GM19240 (cell line): ENCODE results near the gene TRAPPC12.
"Not testable (repeated sequence)": the region's sequence is repeated elsewhere in the genome, so short reads cannot be mapped to it uniquely, and the experiment has no call there.

Experiments
- DNase-seq: peaks from one replicate; pipeline ENCODE4 v3.0.0; 2011; ENCODE audit warnings: low spot score; ENCODE audit not compliant: insufficient read length

The TRAPPC12 gene

DNA sequence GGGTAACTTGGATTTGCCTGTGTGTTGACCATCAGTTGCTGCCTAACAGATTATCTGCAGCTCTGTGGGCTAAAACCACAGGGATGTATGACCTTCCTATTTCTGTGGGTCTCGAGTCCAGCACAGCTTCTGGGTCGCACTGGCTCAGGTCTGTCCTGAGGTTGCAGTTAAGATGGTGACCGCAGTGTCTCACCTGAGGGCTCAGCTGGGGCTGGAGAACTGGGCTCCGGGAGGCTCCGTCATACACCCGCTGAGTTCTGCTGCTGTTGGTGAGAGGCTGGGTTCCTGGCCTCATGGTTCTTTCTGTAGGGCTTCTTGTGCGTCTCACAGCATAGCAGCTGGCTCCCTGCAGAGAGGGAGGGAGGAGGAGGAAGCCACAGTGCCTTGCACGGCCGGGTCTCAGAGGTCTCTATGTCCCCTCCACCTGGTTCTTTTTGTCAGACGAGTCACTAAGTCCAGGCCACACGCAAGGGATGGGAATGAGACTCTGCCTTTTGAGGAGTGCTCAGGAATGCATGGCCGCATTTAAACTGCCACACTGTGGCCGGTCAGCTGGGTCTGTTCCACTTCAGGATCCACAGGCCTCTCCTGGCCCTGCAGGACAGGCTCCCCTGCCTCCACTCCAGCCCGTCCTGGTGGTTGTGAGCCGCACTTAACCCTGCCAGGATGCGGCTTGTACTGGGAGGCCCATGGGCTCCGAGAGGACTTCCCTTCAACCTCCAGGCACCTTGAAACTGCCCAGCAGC, 72.6 kb downstream of the TRAPPC12 start:
- DNase-seq: no peak

DNA sequence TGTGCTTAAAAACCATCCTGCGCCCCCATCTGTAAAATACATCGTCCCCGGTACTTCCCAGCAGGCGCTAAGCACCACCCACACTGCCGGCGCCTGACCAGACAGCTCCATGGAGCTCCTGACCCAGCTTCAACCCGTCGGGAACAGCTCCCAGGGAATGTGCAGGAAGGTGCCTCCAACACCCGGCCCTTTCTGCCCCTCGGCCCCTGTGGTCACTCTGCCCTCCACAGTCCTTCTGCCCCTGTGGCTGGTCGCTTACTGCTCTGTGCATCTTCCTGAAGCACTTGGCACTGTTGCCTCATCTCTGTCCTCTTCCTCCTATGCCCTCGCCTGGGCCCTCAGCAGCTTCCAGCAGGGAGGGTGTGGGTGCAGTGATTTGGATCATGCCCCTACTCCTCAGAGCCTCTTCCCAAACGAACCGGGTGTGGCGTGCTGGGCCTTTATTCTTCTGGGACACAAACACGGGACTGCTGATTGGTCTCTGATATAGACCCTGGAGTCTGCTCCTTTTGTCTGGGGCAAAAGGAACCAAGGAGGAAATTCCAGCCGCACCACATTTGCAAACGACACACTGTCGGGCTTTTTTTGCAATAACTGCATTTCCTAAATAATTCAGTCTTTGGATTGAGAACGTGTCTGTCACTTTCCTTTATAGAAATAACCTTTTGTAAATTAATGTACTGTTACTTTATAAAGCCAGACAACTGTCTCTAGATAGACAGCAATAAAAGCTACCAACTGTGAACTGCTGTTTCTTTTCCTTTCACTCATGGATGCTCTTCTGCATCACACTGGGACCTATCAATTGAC, 73.9 kb downstream of the TRAPPC12 start:
- DNase-seq: no peak

DNA sequence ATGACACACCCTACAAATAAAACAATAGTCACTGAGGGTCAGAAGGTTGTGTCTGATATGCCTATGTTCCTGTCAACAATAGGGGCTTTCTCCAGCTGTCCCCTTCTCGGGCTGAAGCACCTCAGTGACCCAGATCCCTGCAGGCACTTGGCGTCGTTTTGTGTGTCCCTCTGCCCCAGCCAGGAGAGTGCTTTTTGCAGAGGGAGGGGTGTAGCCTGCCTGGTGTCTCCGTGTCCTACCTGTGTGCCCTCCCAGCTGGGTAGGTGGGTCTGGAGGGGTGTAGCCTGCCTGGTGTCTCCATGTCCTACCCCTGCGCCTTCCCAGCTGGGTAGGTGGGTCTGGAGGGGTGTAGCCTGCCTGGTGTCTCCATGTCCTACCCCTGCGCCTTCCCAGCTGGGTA, 74.5 kb downstream of the TRAPPC12 start:
- not testable (repeated sequence) for DNase-seq

DNA sequence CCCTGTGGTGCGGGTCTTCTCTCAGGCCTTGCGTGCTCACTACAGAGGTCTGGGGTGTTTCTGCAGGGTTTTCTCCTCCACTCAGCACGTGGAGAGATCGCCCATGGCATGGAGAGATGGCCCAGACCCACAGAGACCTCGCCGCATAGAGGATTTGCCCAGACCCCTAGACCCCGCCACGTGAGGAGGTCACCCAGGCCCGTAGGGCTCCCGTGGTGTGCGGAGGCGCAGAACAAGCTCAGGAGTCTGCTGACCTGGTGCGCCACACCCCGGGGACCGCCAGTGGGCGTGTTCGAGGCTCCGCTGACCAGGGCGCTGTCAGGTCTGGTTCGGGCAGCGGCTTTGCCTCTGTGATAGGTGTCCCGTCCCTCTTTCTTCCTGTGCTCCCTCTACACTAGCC, 75.3 kb downstream of the TRAPPC12 start:
- no peak for DNase-seq

DNA sequence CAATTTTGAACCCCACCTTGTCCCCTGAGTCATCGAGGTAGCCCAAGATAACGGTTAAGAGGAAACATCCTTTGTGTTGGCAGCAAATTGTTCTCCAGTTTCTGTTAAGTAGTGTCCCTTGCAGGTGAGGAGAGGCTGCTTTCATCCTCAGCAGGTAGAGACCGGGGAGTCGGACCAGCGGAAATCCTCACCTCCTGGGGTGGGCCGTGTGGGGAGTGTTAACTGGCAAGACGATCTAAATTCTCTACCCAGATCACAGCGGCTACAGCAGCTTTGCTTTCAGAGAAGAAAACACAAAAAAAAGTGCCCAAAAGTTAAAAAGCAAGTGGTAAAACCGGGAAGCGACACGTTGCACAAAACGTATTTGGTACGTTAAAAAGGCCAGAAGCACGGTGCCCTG, 76.6 kb downstream of the TRAPPC12 start:
- DNase-seq: no peak

DNA sequence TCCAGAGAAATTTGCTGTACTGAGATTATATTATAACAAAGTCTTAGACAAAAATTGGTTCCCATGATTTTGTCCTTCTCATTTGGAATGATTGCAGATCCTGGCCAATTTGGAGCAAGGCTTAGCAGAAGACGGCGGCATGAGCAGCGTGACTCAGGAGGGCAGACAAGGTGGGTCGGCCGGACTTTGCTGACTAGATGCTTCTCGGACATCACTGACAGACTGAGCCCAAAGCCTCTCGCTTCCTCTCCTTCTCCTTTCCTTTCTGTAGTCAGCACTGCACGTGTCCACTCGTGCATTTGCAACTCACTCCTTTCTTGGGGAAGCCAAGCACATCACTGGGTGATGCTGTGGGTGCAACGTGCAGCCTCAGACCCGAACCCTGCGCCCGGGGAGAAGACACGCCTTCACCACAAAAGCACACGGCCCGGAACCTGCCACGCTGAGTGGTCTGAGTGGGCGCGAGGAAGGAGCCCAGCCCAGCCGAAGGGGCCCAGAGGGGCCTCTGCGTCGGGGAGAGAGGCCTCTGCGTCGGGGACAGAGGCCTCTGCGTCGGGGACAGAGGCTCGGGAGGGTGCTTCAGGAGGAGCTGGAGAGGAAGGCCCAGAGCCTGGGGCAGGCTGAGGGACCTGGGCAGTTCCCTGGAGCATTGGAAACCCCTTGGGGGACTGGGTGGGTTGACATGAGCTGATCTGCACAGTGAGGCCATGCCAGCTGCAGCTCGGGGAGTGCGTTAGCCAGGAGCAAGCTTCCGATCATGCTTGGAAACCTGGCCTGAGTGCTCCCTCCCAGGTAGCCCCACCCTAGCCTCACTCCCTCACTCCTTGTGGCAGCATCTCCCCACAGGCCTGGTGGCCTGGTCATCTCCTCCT, 78.3 kb downstream of the TRAPPC12 start:
- no peak for DNase-seq

DNA sequence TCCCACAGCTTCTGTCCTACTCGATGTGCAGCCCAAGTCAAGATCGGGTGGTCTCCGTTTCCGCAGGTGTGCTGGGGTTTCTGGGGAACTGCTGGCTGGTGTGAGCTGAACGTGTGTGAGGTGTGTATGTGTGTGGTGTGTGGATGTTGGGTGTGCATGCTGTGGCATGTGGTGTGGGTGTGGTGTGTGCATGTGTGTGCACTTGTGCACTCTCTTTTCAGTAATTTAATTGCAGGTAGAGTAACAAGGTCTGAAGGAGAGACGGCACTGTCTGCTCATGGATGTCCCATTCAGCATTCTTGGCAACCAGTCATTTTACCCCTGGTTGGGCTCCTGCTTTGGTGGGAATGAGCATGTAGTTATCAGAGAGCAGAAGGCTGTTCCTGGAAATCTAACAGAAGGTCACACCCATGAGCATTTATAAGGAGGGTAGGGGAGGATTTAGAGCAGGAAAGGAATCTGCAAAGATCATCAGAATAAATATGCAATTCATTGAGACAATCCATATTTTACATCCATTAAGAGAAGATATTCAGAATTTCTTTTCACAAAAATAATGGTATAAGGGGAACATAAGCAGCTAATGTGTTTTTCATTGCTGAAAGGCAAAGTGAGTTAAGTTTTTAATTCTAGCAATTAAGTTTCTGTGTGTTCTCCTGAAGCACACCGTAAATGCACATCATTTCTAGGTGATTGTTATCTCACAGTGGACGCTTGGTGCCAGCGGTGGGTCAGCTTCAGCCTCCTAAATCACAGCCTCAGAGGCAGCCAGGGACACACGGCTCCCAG, 79.1 kb downstream of the TRAPPC12 start:
- no peak for DNase-seq

DNA sequence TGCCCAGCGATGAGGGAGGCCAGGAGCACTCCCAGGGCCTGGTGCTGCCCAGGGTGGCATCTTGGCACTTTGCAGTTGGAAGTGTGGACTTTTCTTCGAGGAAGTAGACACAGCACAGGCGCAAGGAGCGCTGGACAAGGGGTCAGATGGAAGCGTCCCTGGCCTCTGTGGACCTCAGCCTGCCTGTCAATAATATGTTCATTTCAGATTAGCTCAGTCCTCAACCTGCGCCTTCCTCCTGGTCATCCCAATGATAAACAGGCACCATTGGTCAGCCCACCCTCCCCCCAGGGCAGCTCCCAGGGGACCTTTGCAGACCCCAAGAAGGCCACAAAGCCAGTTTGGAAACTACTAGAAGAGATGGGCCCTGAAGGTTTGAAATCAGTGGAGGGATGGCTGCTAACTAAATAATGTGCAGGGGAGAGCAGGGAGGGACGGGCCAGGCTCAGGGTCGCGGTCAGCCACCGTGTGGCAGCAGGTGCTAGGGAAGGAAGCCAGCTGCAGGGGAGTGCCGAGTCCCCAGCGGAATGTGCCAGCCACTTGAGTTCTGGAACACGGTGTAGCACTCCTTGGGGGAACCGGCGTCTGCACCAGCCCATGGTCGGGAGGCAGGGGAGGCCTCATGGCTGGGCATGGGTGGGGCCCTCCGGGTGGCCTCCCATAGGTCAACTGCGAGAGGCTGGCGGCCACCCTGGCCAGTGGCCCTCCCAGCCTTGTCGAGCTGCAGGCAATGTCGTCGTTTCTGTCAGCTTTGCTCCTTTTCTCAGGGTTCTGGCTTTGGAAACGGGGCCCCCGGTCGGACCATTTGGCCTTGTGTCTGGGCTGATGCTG, 79.9 kb downstream of the TRAPPC12 start:
- no peak for DNase-seq

DNA sequence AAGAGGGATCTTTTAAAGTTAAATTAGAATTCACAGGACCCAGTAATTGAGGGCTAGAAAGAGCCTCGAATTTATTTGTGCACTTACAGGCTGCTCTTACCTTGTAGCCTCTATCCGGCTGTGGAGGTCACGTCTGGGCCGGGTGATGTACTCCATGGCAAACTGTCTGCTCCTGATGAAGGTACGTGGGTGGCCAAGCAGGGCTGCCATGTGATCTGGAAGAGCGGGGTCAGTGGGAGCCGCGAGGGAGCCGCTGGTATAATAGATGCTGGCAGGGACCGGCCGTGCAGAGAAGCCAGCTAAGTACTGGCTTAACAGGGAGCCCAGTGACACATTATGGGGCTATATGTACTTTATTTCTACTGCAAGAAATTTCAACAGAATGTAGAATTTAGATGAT, 80.7 kb downstream of the TRAPPC12 start:
- DNase-seq: no peak

DNA sequence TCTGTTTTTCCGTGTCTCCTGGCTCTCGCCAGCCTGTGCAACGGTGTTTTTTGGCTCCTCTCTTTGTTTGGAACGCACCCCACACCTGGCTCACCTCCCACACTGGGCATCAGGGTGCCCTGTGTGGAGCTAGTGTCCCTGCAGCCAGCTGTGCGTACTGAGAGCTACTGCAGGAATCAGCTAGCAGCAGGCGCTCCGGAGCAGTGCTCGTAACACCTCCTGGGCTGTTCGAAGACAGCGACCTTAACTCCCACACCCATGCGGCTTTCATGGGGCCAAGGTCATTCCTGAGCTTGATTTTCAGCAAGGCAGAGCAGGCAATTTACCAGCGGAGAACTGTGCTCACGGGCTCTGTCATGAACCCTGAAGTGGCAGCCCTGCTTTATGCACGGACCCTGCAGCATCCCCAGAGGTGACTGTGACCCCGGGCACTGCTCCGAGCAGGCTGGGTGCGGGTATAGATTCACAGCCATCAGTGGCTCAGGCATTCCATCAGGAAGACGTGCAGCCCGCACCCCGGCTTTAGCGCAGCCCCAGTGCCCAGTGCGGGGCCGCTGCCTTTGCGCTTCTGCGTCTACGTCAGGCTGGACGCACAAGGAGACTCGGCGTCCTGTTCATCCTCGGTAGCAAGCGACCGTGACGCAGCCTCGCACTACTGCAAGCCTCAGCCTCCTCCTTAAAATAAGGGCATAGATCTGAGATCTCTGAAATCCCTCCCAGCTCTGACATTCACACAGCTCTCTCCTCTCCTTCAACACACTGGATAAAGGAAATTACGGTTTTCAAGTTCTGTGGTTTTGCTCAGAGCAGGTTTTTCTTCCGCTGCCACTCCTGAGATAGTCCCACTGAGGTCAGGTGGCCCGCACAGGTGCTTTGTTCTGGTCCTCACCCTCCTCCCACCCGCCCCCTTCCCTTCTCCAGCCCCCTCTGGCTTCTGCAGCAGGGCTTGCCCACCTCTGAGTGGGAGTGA, 81.6 kb downstream of the TRAPPC12 start:
- DNase-seq: no peak

DNA sequence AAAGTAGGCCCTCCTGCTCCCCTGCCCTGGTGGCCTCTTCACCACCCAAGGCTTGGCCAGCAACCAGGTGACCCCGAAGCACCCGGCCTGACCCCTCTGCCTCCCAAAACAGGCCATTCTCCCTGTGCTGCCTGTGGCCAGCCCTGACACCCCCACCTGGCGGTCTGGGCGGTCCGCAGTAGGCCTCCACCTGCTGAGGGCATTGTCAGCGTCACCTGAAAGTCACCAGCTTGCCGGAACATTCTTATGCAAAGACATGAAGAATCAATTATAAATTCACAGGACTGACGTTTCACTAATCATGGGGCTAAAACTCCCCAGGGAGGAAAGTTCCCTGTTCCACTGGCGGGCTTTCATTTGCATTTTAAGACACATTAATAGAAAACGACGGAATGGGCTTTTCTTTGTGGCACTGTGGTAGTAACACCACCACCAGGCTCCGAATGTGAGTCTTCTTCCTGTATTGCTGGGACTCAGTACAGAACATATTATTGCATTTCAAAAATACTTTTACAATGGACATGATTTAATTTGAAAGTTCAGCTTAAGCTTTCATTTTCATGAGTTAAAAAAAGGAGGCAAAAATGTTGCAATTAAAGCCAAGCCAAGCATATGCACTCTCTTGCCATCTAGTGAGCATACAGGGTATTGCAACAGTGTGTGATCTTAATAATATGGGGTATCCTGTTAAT, 82.5 kb downstream of the TRAPPC12 start:
- DNase-seq: peak; percentile 41

DNA sequence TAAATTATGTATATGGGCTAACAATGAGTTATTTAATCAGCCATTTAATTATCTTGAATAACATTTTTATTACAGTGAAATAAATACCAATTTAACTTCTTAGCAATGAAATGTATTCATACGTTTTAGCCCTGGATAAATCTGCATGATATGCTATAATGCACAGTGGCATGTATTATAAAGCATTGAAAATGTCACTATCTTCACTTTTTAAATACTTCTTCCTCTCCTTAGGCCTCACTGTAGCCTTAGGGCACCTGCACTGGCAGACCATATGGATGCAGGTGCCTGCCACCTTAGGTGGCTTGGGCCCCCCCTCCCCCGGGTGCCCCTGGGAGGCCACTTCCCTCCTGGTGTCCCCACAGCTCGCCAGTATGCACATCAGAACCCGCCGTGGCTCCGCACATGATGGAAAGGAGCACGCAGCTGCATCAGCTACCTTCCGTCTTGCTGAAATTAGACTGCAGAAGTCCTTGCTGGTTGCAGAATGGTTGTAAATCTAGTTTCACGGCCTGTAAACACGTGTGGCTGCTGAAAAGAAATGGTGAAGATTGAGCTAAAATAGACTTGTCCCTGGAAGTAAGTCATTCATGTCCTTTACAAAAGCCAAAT, 83.1 kb downstream of the TRAPPC12 start:
- DNase-seq: no peak

DNA sequence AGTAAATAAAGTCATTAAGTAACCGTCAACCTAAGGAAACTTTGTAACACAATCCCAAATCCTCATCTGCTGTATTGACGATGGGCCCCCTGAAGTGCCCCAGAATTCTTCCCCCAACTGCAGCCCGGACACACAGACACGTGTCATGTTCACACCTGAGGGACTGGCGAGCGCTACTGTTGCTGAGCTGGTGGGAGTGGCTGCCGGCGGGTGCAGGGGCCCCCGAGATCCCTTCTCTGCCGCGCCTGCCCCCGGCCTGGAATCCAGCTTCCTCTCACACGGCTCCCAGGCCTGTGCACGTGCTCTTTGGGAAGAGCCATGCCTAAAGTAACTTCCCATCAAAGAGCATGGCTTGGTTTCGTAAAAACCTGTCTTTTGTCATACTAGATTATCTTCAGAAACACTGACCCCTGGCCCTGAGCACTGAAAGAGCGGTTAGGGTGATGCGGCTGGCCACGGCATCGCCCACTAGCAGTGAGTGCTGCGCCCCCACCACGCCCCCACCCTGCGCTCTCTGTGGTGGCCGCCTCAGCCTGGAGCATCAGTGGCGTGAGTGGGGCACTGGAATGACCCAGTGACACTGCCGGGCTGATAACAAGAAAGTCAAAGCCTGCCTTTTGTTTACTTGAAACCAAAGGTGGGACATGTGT, 83.8 kb downstream of the TRAPPC12 start:
- DNase-seq: no peak

DNA sequence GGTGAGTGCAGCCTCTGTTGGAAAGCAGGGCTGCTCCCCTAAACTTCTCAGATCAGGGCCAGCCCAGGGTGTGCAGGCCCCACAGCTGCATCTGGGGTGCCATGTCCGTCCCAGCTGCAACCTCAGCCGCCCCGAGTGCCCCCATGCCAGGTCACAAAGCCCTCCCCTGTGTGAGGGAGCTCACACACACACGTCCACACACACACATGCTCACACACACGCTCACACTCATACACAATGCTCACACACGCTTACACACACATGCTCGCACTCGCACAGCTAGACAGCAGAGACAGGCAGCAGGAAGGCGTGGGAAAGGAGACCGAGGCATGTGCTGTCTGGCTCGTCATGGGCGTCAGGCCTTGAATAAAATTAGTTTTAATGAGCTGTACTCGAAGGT, 84.5 kb downstream of the TRAPPC12 start:
- DNase-seq: no peak

DNA sequence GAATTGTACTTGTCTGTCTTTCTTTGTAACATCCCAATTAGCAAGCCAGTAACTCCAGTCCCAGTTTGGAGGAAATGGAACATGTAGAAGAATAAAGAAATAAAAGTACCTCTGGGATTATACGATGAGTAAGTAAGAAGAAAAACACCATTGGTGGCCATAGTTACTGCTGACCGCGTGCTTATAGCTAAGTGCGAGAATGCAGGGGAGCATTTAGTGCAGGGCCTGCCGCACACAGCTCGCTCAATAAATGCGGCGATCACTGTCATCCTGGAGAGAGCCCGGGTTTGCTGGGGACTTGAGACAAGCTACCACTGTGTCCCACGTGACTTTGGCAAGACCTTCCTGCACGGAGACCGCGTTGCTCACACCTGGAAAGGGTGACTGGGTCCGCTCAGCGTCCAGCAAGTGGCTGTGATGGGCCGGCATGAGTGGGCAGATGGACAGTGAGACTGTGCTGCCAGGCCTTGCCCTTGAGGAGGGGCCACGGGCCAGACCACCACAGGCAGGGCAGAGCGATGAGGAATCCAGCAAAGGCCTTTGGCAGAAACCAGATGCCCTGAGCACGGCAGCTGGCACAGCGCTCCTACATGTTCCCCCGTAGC, 85.0 kb downstream of the TRAPPC12 start:
- no peak for DNase-seq

DNA sequence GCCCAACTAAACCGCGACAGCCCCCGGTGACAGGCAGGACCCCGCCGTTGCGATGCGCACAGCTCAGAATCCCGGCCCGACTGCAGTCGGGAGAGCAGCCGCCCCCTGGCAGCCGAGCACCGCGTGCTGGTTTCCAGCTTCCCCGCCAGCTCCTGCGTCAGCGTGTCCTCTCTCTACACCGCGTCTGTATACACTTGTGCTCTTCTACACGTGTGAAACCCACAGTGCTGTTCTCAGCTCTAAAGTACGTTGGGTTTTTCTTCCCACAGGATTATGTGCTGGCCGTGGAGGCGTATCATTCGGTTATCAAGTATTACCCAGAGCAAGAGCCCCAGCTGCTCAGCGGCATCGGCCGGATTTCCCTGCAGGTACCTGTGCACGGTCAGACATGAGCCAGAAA, 85.8 kb downstream of the TRAPPC12 start:
- DNase-seq: no peak

DNA sequence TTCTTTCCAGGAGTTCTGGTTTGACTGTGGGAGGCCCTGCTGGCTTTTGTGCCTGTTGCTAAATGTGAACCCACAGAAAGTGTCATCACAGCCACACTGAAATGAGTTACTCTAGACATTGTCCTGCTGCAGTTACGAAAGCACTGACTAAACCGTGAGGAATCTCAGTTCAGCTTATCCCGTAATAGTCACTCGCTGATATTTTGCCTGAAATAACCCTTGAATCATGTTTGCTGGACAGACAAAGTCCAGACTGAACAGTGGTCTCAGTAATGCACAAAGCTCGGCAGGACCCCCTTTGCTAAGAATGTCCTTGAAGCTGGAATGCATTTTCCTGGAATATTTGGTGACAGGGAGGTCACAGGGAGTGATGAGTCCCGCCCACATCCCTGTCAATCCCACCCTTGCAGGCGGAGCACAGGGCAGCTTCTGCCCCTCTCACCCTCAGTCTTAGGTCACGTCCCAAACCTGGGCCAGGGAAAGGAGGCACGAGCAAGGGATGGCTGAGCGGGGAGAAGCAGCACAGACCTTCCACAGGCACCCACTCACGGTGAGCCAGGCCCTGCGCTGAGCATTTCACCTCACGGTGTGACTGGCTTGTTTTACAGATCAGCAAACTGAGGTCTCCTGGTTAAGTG, 86.5 kb downstream of the TRAPPC12 start:
- DNase-seq: no peak
